Activated CD4-positive, alpha-beta T cell treated with anti-CD3 and anti-CD28 coated beads, Interleukin-2, amount 50 U/mL, for 16 hours (primary cell): ENCODE data around the gene MS4A1.
"Not testable (repeated sequence)": the region's sequence is repeated elsewhere in the genome, so short reads cannot be mapped to it uniquely, and the experiment has no call there.

Experiments
- DNase-seq: peaks from one replicate; pipeline ENCODE4 v3.0.0-alpha.2; 2020

The MS4A1 gene

GRCh38 chr11:60504219-60504905 is 48.7 kb downstream of the MS4A1 start:
- DNase-seq = peak; percentile 25

- not testable (repeated sequence) for DNase-seq
These were observed 54.0 kb downstream of the MS4A1 start for GRCh38 chr11:60509609-60510008.

GRCh38 chr11:60510209-60510608 is 54.6 kb downstream of the MS4A1 start:
- DNase-seq = not testable (repeated sequence)

GRCh38 chr11:60511393-60511792 is 55.7 kb downstream of the MS4A1 start:
- no peak for DNase-seq

- no peak for DNase-seq
These were observed 57.1 kb downstream of the MS4A1 start for GRCh38 chr11:60512651-60513225.

- no peak for DNase-seq
These were observed 58.1 kb downstream of the MS4A1 start for GRCh38 chr11:60513496-60514460.

GRCh38 chr11:60515144-60515855 is 59.7 kb downstream of the MS4A1 start, which contains the start of gene MS4A13:
Gene MS4A13, plus strand, starts transcription at chr11:60515392. Its CDS starts 2,692 bp downstream, at chr11:60518084.
- DNase-seq = no peak
